IPS-NIHi7 (cell line): Measurements from ENCODE around the gene GNAO1.
A peak's percentile ranks its signal among the peaks of the same experiment; 100 is the strongest.

Source experiments
- DNase-seq: peaks from one replicate; pipeline ENCODE4 v3.0.0; 2012; ENCODE audit warnings: mixed read lengths; ENCODE audit errors: extremely low spot score

Gene GNAO1

GRCh38 chr16:56400458-56400857 is 209.2 kb downstream of the GNAO1 start:
- DNase-seq = no peak

DNA sequence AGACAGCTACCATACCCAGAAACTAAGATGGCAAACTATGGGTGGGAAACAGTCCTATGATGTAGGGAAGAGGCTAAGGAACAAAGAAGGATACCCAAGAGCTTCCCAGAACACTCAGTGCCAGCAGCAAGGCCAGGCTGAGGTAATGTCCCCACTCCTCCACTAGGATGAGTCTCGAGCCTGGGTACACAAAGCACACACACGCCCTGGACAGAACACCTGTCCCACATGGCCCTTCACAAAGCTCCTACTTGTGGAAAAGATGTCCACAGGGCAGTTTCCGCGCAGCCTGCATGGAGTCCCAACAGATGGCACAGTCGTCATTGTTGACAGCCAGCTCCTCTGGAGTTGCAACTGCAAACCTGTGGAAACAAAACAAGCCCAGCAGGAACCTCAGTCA is 210.2 kb downstream of the GNAO1 start:
- peak; percentile 65 for DNase-seq

DNA sequence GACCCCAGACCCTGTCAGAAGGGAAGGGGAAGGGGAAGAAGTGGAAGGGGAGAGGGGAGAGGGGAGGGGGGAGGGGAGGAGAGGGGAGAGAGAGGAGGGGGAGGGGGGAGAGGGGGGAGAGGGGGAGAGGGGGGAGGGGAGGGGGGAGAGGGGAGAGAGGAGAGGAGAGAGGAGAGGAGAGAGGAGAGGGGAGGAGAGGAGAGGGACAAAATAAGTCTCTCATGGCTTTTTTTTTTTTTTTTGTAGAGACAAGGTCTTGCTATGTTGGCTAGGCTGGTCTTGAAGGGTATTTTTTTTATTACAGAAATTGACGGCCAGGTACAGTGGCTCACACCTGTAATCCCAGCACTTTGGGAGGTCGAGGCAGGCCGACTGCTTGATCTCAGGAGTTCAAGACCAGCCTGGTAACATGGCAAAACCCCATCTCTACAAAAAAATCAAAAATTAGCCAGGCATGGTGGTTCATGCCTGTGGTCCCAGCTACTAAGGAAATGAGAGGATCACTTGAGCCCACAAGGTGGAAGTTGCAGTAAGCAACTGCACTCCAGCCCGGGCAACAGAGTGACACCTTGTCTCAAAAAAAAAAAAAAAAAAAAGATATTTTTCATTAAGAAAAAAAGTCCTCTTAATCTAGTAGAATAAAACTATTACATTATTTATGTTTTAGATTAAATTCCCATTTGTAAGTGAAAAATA is 214.8 kb downstream of the GNAO1 start:
- DNase-seq = no peak
